Lower leg skin (tissue), 4 donors: Measurements from ENCODE around the gene MMADHC. TPM values are rescaled to one million over a fixed set of nuclear protein-coding genes. Genes with fewer than 3 reads are reported as not detected.

ENCODE experiments used
- DNase-seq, 2 donors: peaks; one replicate each; pipeline ENCODE4 v3.0.0-alpha.2; 2019; ENCODE audit warnings: low spot score in 2 of 2
- H3K4me3 ChIP-seq: fragments of 200-600 bp; sonication (generic); 2 replicates; pipeline ENCODE4 v1.5.1; 2017; ENCODE audit warnings: mild to moderate bottlenecking, low read depth; ENCODE audit not compliant: poor library complexity, severe bottlenecking
- CTCF ChIP-seq, 3 donors: fragments of 450-650 bp; IDR thresholded peaks; one replicate each; pipeline ENCODE4 v1.5.1; 2016; ENCODE audit warnings: antibody characterized with exemption in 3 of 3, mild to moderate bottlenecking in 3 of 3, moderate library complexity in 2 of 3
- POLR2A ChIP-seq, 2 donors: fragments of 450-650 bp; IDR thresholded peaks; one replicate each; pipeline ENCODE4 v1.6.1; 2016 to 2017; ENCODE audit warnings: antibody characterized with exemption in 2 of 2, mild to moderate bottlenecking in 1 of 2, moderate library complexity in 1 of 2
- WGBS, 2 donors: methylation state at CpG; one replicate each; pipeline ENCODE4 v1.1.5; 2018; 5-methylcytosine and 5-hydroxymethylcytosine counted together
- intact Hi-C: fragments of 100-400 bp; cut with DNase I; formaldehyde crosslinking; loops from one replicate; pipeline ENCODE4 v1.15.0; 2023; ENCODE audit warnings: low total_unique reads
- total RNA-seq, 4 donors: library from RNA; depleted of rRNA; stranded (reverse); fragments of >200 nt; gene quantifications; one replicate each; pipeline ENCODE4 v1.1.0, GENCODE V29; 2016

MMADHC gene
- total RNA-seq, 4 donors from 2014 or later, result 66.3 to 118 (median 95.4) TPM

- 94% methylated on average over 5 of the region's 5 CpGs for WGBS, 2 donors
- intact Hi-C loops, result loop anchor here (5.0 kb wide), 1 partner anchor 542 kb away; no protein-coding TSS in a partner anchor
- no peak for DNase-seq
Measured at GRCh38 chr2:149559341-149560068, 28.1 kb downstream of the MMADHC start.

DNA sequence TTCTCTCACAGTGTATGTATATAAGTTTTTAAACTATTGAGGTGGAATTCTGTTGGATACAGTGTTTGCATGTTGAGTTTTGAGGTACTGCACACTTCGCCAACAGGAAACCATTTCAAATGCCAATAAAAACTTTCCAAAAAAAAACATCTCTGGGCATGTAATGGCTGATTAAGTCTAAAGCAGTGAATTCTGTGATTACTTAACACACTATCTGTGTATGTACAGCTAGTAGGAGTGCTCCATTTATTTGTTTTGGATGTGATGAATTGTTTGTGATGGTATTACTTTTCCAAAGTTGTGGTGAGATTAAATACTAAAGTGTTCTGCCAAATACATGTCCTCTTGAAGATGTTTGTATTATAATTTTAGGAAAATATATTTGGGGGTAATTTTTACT, 31.1 kb downstream of the MMADHC start:
- WGBS, 2 donors, result 36 to 56% methylated on average over 1 of the region's 1 CpG
- DNase-seq, result no peak
- H3K4me3 ChIP-seq, result no peak overlapping the region
- TF ChIP-seq POLR2A (IDR thresholded peaks at IDR 0.05) (no peak), CTCF (IDR thresholded peaks at IDR 0.05) (no peak)
- intact Hi-C loops, result no loop called here

More at GRCh38 chr2:149559341-149560068, 28.1 kb downstream of the MMADHC start:
- no peak overlapping the region for H3K4me3 ChIP-seq
- TF ChIP-seq CTCF (IDR thresholded peaks at IDR 0.05), result no peak
- TF ChIP-seq POLR2A (IDR thresholded peaks at IDR 0.05), result no peak

DNA sequence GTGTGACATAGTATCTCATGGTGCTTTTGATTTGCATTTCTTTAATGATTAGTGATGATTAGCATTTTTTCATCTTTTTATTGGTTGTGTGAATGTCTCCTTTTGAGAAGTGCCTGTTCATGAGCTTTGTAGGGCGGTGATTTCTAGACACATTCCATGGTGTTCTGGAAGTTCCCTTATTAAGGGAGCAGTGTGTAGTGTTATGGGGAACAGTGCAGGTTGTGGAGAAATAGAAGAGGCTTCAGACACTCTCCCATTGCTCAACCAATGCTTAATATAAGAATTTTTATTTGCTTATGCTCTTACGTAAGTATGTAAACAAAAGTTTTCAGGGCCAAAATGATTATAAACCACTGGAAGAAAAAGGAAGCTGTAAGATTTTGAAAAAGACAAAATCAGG, 34.7 kb downstream of the MMADHC start:
- no peak for TF ChIP-seq POLR2A (IDR thresholded peaks at IDR 0.05)
- TF ChIP-seq CTCF (IDR thresholded peaks at IDR 0.05), result no peak
- WGBS, 2 donors, result 91 to 94% methylated on average over 2 of the region's 2 CpGs
- no peak for DNase-seq
- no peak overlapping the region for H3K4me3 ChIP-seq
- intact Hi-C loops, result no loop called here

DNA sequence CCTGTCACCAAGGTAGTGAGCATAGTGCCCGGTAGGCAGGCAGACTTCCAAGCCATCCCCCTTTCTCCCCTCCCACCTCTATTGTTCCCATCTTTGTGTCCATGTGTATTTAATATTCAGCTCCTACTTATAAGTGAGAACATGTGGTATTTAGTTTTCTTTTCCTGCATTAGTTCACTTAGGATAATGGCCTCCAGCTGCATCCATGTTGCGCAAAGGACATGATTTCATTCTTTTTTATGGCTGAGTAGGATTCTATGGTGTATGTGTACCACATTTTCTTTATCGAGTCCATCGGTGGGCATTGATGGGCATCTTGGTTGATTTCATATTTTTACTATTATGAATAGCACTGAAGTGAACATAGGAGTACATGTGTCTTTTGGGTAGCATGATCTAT, 35.3 kb downstream of the MMADHC start:
- intact Hi-C loops, result no loop called here
- no peak overlapping the region for H3K4me3 ChIP-seq
- 67 to 70% methylated on average over 4 of the region's 4 CpGs for WGBS, 2 donors
- DNase-seq, result no peak
- TF ChIP-seq CTCF (IDR thresholded peaks at IDR 0.05) (no peak), POLR2A (IDR thresholded peaks at IDR 0.05) (no peak)

DNA sequence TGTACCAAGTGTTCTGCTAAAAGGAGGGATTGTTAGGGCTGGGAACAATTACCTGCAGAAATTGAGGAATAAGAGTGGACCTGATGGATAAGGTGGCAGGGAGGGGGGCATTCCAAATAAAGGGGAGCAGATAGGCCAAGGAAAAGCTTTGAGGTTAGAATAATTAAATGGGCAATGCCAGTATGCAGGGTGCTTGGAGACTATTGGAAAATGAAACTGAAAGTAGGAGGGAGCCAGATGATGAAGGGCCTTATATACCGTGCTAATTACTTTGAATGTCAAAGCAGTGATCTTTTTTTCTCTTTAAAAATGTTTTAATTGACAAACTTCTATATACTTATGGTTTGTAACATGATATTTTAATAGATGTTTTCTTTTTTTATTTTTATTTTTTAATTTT, 42.9 kb downstream of the MMADHC start:
- intact Hi-C loops, result no loop called here
- DNase-seq, result no peak
- TF ChIP-seq POLR2A (IDR thresholded peaks at IDR 0.05) (no peak), CTCF (IDR thresholded peaks at IDR 0.05) (no peak)
- WGBS, 2 donors, result 49 to 53% methylated on average over 1 of the region's 1 CpG
- H3K4me3 ChIP-seq, result no peak overlapping the region

DNA sequence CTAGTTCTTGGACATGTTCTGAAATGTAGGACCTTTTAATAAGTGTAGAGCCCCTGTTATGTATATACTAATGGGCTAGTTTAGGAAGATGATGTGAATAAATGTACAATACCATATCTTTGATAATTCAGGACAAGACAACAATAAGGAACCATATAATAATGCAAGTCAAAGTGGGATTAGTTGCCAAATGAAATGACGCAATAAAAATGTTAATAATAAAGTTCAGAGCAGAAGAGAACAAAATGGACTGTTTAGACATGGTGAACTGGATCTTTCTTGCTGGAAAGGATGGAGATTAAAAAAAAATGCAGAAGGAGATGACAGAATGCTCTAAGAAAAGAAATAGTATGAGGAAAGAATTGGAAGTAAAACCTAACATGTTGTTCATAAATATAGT, 43.7 kb downstream of the MMADHC start:
- no peak for DNase-seq
- TF ChIP-seq CTCF (IDR thresholded peaks at IDR 0.05) (no peak), POLR2A (IDR thresholded peaks at IDR 0.05) (no peak)
- intact Hi-C loops, result no loop called here
- WGBS, 2 donors, result 67 to 71% methylated on average over 1 of the region's 1 CpG
- no peak overlapping the region for H3K4me3 ChIP-seq
